ENCODE measurements around the gene ASB16. TPM values are rescaled to one million over a fixed set of nuclear protein-coding genes. Genes with fewer than 3 reads are reported as not detected.

ASB16 gene
- total and polyA plus RNA-seq, 9 of the 15 experiments (the other 6 are each of a cell fraction or from before 2014, with no cell fraction given) = 0.03 to 0.07 TPM; not detected in 7

- TF ChIP-seq ZBTB34 (CRISPR knock-in tag; IDR thresholded peaks at IDR 0.05) (no peak), ZNF695 (CRISPR knock-in tag; IDR thresholded peaks at IDR 0.05) (no peak), CEBPG (CRISPR knock-in tag; IDR thresholded peaks at IDR 0.05) (peak; percentile 81), CEBPG (tag; conservative IDR thresholded peaks at IDR 0.05 in 1 of 2, IDR thresholded peaks at IDR 0.05 in 1 of 2) (peak; percentile 66 to 67), ERF (CRISPR knock-in tag; IDR thresholded peaks at IDR 0.05) (no peak), RNF219 (CRISPR knock-in tag; IDR thresholded peaks at IDR 0.05) (no peak), NFYB (IDR thresholded peaks at IDR 0.05; ENCODE audit: extremely low read depth, insufficient read length) (no peak), ARID4B (CRISPR knock-in tag; IDR thresholded peaks at IDR 0.05) (0 out of 2 replicates have a peak, but pooled peaks have one; percentile 28), ZNF609 (CRISPR knock-in tag; IDR thresholded peaks at IDR 0.05; ENCODE audit: borderline replicate concordance) (0 out of 2 replicates have a peak, but pooled peaks have one; percentile 21), ZSCAN29 (IDR thresholded peaks at IDR 0.05) (no peak)
These were observed 33.4 kb downstream of the ASB16 start (continued) for GRCh38 chr17:44203731-44204440.
